Femur (tissue), 1 donor: ENCODE results near the gene MTFR1L.

Source experiments
- DNase-seq: peaks from one replicate; pipeline ENCODE4 v3.0.0-alpha.2; 2017

The MTFR1L gene

DNA sequence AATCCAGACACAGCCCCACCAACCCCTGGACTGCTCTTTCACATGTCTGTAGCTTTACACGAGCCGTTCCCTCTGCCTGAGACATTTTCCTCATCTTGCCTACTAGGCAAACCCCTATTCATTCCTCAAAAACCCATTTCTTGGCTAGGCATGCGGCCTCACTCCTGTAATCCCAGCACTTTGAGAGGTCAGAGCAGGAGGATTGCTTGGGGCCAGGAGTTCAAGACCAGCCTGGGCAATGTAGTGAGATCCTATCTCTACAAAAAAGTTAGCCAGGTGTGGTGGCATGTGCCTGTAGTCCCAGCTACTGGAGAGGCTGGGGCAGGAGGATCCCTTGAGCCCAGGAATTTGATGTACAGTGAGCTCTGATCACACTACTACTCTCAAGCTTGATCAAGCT, 44.7 kb downstream of the MTFR1L start:
- no peak for DNase-seq

DNA sequence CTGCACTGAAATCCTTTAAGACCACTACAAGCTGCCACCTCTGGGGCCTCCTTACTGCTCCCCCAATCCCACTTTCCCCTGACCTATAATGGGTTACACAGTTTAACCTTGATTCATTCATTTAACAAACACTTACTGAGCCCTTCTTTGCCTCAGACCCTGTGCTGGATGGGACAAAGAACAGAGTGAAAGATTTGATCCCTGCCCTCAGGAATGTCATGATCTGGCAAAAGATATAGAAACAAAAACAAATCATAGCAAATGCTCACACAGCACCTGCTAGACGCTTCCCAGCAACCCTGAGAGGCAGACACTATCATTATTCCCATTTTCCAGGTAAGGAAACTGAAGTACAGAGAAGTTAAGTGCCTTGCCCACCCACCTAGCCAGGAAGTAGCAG, 46.5 kb downstream of the MTFR1L start:
- no peak for DNase-seq

DNA sequence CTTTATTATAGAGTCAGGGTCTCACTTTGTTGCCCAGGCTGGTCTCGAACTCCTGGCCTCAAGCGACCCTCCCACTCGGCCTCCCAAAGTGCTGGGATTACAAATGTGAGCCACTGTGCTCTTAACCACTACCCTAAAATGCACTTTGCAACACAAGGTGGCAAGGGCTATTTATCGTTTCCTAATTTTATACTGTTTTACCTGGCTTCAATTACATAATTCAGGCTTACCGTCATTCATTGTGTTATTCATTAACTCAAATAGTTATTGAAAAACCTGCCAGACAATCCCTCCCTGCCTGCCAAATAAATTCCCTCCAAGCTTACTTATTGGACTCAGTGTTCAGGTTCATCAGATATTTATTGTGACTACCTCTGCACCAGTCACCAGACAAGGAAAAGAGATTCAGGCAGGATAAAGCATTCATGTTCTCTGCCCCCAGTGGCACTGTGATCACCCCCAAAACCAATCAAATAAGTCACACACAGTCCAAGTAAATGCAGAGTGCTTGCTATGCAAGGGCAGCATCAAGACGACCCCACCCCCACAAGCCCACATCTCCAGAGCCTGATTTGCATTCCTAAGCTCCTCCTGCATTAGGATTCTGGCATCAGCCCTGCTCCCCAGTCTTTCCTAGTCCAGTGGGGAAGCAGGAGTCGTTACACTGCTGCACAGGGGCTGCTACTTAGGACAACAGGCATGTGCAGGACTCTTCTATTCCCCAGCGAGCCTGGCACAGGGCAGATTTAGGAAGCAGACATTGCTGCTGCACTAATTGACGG, 47.6 kb downstream of the MTFR1L start:
- no peak for DNase-seq

DNA sequence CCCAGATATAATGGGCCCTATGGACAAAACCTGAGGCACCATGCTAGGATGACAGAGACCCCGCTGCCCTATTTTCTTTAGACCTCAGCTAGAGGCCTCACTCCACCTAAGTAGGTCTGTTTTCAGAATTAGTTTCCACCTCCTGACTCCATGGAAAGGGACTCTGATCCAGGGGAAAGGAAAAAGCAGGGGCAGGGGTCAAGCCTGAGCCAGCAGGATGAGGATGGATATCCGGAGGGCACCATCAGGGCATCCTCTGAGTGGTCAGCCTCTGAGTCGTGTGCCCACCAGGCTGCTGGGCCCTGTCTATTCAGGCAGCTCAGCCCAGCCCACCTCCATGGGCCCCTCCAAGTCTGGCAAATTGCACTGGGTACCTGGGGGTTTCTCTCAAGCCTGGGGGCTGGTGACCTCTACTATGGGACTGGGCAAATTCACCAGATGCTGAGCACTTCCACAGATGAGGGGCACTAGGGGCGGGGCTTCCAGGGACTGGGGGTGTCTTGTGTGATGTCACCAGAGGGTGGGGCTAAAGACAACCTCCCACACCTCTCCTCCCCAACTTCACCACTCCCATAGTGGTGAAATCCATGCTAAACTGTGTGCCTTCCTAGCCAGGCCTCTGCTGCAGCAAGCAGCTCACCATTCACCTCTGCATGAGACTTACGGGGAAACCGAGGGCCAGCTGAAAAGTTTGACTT, 50.3 kb downstream of the MTFR1L start:
- DNase-seq, result no peak

DNA sequence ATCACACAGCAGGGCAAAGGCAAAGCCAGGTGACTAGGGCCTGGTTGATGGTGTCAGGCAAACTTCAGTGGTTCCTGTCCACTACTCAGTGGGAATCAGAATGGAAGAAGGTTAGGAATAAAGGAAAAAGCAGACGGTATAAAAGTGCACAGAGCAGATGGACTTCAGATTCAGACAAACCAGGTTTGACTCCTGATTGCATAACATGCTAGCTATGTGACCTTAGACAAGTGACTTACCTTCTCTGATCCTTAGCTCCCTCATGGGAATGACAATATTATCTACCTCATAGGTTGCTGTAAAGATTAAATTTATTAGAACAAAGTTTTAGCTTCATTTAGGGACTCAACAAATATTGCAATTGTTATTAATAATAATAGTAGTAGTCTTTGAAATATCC, 50.9 kb downstream of the MTFR1L start:
- no peak for DNase-seq

DNA sequence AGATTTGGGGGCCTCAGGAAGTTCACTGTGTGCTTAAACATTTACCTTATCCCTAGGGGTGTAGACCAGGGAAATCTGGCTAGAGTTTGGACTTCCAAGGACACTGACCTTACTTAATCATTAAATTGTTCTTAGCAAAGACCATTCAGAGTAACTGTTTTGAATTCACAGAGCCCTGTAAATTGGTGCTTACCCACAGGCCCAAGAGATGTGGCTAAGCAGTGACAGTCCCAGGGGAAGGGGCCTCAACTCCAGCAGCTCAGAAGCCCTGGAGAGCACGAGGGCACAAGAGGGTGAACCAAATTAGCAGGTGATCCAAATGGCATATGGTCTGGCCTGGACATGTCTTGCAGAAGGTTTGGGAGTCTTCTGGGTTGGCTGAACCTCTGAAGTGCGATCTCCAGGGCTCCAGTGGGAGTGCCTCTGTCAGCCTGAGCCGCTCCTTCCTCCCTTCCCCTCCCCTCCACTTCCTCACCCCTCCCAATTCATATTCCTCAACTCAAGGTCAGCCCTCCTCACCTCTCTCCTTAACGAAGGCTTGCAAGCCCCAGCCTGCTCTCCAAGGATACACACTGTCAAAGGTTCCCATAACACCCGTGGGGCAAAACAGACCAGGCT, 51.4 kb downstream of the MTFR1L start:
- DNase-seq, result no peak

DNA sequence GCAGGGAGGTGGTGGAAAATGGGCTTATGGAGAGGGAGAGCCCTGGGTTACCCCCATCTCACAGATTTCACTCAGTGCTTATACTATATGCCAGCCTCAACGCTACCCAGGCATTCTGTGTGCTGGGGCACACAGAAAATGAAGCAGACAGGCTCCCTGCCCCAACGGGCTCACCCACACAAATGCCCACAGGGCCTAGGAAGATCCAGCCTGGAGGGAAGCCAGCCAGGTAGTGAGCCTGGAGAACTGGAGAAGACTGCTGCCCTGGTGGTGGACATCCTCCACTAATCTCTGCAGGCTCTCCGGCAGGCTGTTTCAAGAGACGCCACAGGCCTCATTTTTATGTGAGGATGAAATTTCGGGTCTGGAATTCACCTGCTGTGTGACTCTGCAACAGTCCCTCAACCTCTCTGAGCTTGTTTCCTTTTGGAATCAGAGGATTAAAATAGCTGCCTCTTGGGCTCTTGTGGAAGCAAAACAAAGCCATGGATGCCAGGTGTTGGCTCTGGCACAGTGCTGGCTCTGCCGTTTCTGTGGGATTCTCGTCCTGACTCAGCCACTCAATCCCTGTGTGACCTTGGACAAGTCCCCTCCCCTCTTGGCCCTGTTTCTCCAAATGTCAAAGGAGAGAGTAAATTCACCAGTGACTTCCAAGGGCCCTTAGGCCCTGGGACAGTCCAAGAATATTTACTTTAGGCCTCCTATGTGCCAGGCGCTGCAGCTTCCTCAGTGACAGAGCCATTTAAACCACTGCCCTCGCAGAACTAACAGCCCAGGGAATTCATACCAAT, 52.1 kb downstream of the MTFR1L start:
- no peak for DNase-seq

DNA sequence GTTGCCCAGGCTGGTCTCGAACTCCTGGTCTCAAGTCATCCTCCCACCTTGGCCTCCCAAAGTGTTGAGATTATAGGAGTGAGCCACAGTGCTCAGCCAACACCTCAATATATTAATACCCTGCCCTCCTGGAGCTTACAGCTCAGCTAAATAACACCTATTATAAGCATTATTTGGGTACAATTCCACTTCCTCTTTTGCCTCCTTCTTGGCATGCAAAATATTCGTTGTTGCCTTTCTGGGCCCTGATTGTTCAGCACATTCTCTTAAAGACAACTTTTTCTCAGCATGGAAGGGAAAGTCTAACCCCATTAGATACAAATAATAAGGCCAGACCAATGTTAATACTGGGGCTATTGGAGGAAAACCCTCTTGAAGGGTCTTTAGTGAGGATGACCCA, 53.0 kb downstream of the MTFR1L start:
- DNase-seq, result no peak

DNA sequence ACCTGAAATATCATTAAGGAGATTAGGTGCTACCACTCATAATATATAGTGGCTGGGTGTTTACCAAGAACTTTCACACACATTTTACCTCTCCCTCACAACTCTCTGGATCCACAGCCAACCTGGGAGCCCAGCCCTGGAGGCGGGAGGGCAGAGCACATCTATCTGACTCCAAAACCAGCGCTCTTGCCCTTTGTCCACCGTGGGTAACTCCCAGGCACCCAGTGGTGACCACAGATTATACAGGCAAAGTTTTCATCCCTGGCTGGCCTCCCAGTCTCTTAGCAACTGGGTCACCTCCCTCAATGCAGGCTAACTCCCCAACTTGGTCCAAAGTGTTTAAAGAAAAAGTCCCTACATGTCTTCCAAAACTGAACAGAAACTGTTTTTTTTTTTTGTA, 53.4 kb downstream of the MTFR1L start:
- peak; percentile 58 for DNase-seq

DNA sequence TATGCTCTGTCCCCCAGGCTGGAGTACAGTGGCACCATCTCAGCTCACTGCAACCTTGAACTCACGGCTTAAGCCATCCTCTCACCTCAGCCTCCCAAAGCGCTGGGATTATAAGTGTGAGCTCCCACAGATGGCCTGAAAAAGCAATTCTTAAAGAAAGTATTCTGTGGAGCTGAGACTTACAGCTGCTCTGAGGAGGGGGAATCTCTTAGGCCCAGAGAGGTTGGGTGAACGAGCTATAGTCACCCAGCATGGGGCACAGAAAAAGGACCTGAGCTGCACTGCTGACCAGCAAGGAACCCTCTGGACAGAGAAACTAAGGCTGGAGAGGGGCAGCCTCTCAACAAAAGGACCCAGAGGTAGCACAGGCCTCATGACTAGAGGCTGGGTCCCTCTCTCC, 54.5 kb downstream of the MTFR1L start:
- no peak for DNase-seq

DNA sequence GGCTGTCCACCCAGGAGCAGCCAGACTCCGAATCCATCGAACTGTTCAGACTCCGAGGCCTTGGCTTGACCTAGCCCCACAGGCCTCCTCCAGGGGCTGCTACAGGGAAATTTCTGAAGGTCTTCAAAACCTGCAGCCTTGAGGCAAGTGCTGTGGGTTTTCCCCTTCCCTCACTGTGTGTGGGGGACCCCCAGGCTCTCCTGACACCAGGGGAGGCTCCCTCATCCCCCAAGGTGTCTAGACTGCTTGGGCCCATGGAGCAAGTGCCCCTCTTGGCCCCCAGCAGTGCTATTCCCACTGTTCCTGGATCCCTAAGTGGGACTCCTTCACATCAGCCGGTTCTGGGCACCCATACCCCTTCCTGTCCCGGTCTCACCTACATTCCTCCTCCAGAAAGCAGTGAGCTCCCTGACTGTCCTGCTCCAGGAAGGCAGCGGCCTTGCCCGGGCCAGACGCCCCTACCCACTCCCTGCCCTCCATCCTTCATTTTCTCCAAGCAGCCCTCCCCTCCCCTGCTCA, 54.9 kb downstream of the MTFR1L start:
- no peak for DNase-seq

DNA sequence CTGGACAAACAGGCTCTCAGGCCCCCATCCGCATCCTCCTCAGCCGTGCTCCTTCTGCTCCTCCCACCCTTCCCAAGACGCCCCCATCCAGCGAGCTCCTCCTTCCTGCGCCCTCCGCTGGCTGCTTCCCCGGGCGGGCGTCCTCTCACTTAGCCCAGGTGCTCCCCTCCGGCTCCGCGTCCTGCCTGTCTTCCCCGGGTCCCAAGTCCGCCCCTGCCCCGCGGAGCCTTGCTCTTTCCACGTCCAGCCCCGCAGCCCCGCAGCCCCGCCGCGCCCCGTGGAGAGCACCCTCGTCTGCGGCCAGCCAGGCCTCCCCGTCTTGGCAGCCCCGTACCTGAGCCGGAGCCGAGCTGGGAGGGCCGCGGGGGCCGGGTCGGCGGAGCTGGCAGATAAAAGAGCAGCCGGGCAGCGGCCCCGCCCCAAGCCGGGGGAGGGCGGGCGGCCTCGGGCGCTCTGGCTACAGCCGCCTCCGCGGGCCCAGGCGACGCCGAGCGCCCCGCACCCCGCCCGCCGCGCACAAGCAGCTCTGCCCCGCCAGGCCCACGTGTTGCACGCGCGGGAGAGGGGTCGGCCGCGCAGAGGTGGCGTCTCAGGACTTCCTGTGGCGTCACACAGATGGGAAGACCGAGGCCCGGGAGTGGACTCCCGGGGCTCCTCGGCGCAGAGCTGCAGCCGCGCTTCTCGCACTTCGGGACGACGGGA, 55.6 kb downstream of the MTFR1L start, which contains the start of gene PAQR7:
Gene PAQR7 (minus strand): TSS at position 555 of the 702 bp plus-strand sequence. CDS start 11,869 bp downstream, outside the sequence.
- DNase-seq, result peak; percentile 88

DNA sequence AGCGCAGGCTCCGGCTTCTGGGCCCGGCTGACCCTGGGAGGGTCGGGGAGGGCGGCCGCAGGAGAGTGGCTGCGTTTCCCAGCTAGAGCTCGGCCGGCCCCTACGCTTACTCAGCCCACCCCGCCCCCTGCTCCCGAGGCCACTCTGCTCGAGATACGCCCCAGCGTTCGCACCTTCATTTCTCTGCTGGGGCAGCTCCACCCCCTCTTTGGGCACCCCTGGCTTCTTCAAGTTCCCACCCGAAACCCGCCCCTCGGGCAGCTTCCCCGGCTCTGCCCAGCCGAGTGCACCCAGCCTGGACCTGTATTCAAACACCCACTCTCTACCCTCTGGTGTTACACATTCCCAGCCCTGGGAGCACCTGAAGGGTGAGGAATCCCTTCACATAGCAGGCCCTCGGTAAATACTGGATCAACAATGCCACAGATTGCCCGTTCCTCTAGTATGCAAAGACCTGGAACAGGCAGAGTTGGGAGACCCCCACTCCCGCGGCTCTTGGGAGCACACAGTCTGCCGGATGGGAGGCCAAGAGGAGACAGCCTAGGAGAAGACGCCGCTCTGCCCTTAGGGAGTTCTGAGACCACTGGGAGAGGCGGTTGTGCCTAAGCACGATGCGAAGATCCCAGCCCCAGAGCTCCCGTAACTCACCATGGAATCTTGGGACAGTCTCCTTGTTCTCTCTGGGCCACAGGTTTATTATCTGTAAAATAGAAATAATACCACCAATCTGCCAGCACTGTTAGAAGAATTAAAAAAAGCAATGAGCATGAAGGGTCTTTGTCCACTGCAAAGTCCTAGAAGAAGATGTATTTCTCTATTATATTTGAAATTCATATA, 56.3 kb downstream of the MTFR1L start:
- no peak for DNase-seq

DNA sequence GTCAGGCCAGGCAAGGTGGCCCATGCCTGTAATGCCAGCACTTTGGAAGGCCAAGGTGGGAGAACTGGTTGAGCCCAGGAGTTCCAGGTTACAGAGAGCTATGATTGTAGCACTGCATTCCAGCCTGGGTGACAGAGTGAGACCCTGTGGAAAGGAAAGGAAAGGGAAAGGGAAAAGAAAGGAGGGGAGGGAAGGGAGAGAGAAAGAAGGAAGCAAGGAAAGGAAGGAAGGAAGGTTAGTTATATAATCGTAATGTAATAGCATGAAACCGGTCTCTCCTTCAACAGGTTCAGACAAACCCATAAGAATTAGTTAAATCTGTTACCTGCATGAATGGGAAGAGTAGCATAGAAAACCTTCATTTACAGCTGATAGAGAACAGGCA, 56.9 kb downstream of the MTFR1L start:
- DNase-seq, result no peak

DNA sequence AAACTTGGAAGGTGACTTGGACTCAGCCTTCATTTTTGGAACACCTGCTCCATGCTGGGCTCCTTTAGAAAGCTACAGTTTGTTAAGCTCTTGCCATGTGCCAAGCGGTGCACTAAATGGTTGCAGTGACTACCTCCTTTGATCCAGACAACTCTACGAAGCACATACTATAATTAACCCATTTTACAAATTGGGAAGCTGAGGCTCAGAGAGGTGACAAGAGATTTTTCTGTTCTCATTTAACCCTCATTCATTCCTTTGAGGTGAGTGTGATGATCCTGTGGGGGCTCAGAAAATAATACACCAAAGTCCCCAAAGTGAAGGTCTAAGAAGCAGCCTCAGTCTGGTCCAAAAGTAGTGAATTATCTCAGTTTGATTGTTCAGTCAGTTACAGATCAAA, 57.4 kb downstream of the MTFR1L start:
- DNase-seq, result no peak

DNA sequence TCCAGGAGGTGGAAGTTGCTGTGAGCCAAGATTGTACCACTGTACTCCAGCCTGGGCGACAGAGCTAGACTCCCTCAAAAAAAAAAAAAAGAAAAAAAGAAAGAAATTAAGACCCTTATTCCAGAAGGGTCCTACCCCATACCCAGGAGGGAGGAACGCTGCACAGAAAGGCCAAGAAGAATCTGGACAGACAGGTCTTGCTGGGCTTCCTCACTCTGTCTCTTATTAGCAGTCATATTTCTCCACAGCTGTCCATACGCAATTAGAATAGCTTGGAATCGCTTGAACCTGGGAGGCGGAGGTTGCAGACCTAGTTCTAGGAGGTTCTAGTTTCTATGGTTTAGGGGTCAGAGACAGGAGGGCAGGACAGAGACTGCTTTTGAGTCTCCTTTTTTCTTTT, 58.9 kb downstream of the MTFR1L start:
- DNase-seq, result no peak

DNA sequence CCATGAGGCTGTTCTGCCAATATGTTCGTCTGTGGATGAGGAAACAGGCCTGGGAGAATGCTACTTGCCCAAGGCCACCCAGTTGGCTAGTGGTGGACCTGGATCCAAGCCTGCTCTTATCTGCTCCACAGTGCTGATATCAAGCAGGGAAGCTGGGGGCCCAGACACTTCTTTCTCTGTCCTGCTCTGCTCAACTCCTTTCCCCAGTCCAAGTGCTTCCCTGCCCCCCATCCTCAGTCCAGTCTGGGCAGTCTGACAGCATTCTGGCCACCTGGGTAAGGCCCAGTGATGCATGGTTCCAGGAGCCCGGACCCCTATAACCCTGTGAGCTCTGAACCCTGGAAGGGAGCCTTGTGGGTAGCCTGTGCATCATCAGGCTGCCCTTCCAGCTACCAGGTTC, 59.9 kb downstream of the MTFR1L start:
- DNase-seq, result no peak

DNA sequence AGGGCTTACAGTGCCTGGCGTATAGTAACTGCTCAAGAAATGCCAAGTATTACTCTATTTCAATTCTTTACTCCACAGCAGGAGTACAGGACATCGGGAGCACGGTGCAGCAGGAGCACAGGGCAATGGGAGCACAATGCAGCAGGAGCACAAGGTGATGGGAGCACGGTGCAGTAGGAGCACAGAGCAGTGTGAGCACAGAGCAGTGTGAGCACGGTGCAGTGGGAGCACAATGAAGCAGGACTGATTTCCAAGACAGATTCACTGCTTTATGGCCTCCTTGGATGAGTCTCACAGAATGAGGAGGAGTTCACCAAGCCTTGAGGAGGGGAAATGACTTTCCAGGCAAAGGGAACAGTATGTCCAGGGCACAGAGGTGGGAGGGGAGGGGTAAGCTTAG, 60.8 kb downstream of the MTFR1L start:
- no peak for DNase-seq

DNA sequence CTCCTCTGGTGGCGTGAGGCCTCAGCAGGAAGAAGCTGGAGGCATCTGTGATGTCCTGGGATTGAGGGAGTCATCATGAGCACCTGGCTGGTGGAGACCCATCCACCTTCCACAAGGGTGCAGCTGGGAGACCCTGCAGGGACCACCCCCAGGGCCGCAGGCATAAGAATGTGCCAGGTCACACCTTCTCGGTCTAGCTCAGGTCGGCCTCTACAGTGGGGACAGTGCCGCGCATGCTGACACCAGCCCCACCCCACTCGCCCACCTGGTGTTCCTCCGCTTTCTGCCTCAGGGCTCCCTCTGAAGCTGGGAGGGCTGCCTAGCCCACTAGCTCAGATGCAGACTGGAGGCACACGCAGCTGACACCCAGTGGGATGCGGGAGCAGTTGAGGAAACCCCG, 61.5 kb downstream of the MTFR1L start:
- DNase-seq, result no peak
